D721Med (cell line): Measurements from ENCODE around the gene TAPT1.
"Not testable (repeated sequence)": the region's sequence is repeated elsewhere in the genome, so short reads cannot be mapped to it uniquely, and the experiment has no call there.

Source experiments
- DNase-seq: peaks from one replicate; pipeline ENCODE4 v3.0.0; 2011; ENCODE audit warnings: low spot score; ENCODE audit not compliant: insufficient read length
- FAIRE-seq: peaks from 2 replicates; lab custom pipeline; 2011; peaks lifted over from hg19 to GRCh38; lab: Jason Lieb, UNC
- CTCF ChIP-seq: IDR thresholded peaks from 2 replicates; pipeline ENCODE4 v1.5.1; 2012; ENCODE audit warnings: mild to moderate bottlenecking, control low read depth; ENCODE audit not compliant: insufficient read depth; ENCODE audit errors: missing control alignments

TAPT1 gene

DNA sequence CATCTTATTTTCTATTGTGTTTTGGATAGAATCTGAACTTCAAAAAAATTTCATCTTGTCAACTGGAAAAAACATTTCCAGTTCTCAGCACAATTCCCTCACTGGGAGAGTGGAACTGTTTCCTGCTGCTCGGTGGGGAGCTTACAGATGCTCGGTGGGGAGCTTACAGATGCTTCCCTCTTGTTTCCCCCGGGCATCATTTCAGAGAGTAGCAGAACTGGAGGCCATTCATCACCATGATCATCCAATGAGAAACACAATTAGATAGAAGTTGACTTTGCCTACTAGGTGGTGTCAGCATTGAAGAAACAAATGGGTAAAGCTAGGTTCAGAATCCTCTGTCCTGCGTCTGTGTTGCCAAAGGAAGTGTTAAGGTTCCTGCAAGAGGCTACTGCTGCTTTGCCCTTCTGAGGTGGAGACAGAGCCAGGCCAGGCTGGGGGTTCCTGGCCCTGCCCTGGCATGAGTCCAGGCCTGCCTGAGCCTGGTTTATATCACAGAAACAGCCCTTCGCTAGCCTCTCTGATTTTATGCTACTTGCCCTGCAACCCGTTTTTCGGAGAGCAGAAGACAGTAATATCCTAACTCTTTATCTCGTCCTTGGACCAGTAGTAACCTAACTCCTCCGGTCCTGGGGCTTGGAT, 70.6 kb downstream of the TAPT1 start:
- no peak for DNase-seq
- no peak for FAIRE-seq
- TF ChIP-seq CTCF = no peak

DNA sequence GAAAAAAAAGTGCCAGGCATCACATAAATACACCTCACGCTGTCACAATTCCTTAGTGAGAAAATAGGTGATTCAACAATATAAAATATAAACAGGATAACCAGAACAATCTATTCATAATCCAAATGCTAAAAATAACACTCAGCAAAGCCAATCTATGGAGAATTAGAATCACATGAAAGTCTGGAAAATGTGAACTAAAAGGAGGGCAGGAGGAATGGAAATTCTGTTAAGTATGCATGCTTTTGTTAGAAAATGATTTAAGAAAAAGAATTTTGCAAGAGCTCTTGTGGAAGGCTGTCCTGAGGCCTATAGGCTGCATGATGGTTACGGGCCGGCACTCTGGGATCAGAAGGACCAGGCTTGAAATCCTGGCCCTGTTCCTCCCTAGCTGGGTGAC, 71.8 kb downstream of the TAPT1 start:
- no peak for TF ChIP-seq CTCF
- FAIRE-seq (no peak), DNase-seq (no peak)

GRCh38 chr4:16150716-16151115, 75.6 kb downstream of the TAPT1 start:
- DNase-seq = no peak
- no peak for TF ChIP-seq CTCF
- FAIRE-seq = no peak

GRCh38 chr4:16144913-16145312, 81.4 kb downstream of the TAPT1 start:
- not testable (repeated sequence) for FAIRE-seq

DNA sequence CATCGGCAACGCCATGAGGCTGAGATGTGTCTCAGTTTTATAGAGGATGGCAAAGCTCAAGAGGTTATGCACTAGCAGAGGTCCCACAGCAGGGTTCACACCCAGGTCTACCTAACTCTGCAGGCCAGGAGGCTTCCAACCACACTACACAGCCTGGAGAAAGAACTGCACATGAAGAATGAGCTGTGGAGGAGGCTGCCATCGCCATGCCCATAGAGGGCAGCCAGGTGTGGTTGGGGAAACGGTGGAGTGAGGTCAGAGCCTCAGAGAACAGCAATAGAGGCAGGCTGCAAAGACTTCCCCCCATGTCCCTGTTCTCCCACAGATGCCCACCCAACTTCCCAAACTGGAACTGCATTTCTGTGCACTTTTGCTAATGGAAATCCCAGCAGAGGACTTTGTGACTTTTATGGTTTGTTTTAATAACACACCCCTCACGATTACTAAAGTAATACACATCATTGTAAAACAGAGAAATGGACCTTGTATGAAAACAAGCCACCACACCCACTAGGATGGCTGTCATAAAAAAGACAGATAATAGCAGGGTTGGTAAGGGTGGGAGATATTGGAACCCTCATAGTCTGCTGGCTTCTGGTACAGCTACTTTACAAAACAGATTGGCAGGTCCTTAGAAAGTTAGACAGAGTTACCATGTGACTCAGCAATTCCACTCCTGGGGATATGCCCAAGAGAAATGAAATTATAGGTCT, 83.5 kb downstream of the TAPT1 start:
- FAIRE-seq (no peak), DNase-seq (no peak)
- no peak for TF ChIP-seq CTCF

More at GRCh38 chr4:16144913-16145312, 81.4 kb downstream of the TAPT1 start:
- not testable (repeated sequence) for DNase-seq

DNA sequence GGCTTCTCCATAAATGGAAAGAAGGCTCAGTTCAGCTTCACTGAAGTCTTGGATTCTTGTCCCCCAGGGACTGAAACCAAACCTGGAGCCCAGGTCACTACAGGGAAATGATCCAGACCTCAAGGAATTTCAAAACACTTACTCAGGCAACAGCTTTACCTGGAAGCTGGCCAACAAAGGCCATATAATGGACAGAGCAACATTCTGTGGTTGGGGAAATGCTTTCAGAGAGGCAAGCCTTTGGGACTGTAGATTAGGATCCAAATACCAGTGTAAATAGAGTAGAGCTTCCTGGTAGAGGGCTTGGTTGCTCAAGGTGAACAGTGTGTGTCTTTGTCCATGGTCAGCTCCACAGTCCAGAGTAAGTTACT, 85.4 kb downstream of the TAPT1 start:
- no peak for TF ChIP-seq CTCF
- DNase-seq = no peak
- FAIRE-seq = no peak

- no peak for TF ChIP-seq CTCF
- no peak for FAIRE-seq
- DNase-seq = no peak
These were observed 85.9 kb downstream of the TAPT1 start for GRCh38 chr4:16140231-16140878.
